ENCODE data around the gene GABARAP. TPM values are rescaled to one million over a fixed set of nuclear protein-coding genes. Genes with fewer than 3 reads are reported as not detected.

GABARAP gene
- total and polyA plus RNA-seq, 2 of the 13 experiments (the other 11 are each of a cell fraction or from before 2014, with no cell fraction given) = 161 to 310 TPM

DNA sequence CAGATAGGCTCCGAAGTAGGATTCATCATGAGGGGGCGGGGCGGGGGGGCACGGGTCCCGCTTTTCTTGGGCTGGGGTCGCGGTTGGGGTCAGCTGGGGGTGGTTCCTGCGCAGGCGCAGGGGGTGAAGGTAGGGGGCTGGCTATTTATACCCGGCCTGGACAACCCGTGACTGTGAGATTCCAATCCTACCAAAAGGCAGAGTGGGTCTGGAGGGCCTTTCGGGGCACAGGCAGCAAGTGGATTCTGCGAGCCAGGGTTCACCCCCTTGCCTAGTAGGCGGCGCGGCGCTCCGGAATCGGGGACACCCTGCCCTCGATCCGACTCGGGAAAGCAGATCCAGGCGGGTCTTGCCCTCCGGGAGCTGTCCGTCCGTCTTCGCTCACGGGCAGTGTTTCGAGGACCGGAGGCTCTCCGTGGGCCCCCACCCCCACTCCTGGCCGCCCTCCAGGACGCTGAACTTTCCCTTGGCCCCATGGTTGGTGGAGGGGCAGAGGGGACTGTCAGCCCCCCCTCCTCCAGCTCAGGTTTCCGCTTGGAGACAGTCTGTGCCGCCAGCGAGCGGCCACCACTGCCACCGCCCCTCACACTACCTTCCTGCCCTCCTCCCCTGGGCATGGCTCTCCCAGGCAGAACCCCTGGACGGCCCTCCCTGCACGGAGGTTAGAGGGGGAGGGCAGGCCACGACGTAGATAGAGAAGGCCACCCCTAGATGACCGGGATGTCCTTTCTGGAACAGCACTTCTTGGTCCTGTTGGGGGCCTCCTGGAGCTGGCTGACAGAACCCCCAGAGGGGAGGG, 39.9 kb upstream of the GABARAP start (continued):
- TF ChIP-seq, protein P1, sequence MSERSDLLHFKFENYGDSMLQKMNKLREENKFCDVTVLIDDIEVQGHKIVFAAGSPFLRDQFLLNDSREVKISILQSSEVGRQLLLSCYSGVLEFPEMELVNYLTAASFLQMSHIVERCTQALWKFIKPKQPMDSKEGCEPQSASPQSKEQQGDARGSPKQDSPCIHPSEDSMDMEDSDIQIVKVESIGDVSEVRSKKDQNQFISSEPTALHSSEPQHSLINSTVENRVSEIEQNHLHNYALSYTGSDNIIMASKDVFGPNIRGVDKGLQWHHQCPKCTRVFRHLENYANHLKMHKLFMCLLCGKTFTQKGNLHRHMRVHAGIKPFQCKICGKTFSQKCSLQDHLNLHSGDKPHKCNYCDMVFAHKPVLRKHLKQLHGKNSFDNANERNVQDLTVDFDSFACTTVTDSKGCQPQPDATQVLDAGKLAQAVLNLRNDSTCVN (CRISPR knock-in tag; IDR thresholded peaks at IDR 0.05; ENCODE audit: borderline replicate concordance) = 0 out of 2 replicates have a peak, but pooled peaks have one; percentile 28
- TF ChIP-seq ZNF768 (CRISPR knock-in tag; IDR thresholded peaks at IDR 0.05) (peak; percentile 36; the same call in 1 of the 2 replicates), SALL2 (CRISPR knock-in tag; IDR thresholded peaks at IDR 0.05) (0 out of 2 replicates have a peak, but pooled peaks have one; percentile 36), ZMAT3 (CRISPR knock-in tag; conservative IDR thresholded peaks at IDR 0.05) (0 out of 2 replicates have a peak, but pooled peaks have one; percentile 37), NR2F2 (IDR thresholded peaks at IDR 0.05; ENCODE audit: borderline replicate concordance, low read depth) (no peak), ZNF281 (CRISPR knock-in tag; IDR thresholded peaks at IDR 0.05; ENCODE audit: borderline replicate concordance) (peak; percentile 88), POLR2A (IDR thresholded peaks at IDR 0.05; ENCODE audit: insufficient read depth in 1 of 2, low read depth in 2 of 2, low read length in 2 of 2) (0 out of 4 replicates have a peak, but pooled peaks of 1 of the 2 experiments have one; percentile 2), JDP2 (CRISPR knock-in tag; IDR thresholded peaks at IDR 0.05; ENCODE audit: borderline replicate concordance) (no peak), PBX3 (CRISPR knock-in tag; IDR thresholded peaks at IDR 0.05; ENCODE audit: borderline replicate concordance) (no peak), FOXA3 (CRISPR knock-in tag; IDR thresholded peaks at IDR 0.05) (0 out of 2 replicates have a peak, but pooled peaks have one; percentile 6), ZNF350 (CRISPR knock-in tag; IDR thresholded peaks at IDR 0.05; ENCODE audit: borderline replicate concordance, low read depth) (no peak), MED13 (CRISPR knock-in tag; IDR thresholded peaks at IDR 0.05) (0 out of 2 replicates have a peak, but pooled peaks have one; percentile 26), ZNF557 (CRISPR knock-in tag; IDR thresholded peaks at IDR 0.05) (peak; percentile 68; the same call in 1 of the 2 replicates), ZSCAN22 (CRISPR knock-in tag; IDR thresholded peaks at IDR 0.05) (no peak), SNAPC2 (CRISPR knock-in tag; IDR thresholded peaks at IDR 0.05) (0 out of 2 replicates have a peak, but pooled peaks have one; percentile 55), ZBTB1 (CRISPR knock-in tag; IDR thresholded peaks at IDR 0.05; ENCODE audit: borderline replicate concordance) (no peak), PATZ1 (CRISPR knock-in tag; IDR thresholded peaks at IDR 0.05) (peak; percentile 89)
- TF ChIP-seq, protein P2, sequence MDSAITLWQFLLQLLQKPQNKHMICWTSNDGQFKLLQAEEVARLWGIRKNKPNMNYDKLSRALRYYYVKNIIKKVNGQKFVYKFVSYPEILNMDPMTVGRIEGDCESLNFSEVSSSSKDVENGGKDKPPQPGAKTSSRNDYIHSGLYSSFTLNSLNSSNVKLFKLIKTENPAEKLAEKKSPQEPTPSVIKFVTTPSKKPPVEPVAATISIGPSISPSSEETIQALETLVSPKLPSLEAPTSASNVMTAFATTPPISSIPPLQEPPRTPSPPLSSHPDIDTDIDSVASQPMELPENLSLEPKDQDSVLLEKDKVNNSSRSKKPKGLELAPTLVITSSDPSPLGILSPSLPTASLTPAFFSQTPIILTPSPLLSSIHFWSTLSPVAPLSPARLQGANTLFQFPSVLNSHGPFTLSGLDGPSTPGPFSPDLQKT (CRISPR knock-in tag; IDR thresholded peaks at IDR 0.05; ENCODE audit: borderline replicate concordance) = no peak
- TF ChIP-seq, protein P3, sequence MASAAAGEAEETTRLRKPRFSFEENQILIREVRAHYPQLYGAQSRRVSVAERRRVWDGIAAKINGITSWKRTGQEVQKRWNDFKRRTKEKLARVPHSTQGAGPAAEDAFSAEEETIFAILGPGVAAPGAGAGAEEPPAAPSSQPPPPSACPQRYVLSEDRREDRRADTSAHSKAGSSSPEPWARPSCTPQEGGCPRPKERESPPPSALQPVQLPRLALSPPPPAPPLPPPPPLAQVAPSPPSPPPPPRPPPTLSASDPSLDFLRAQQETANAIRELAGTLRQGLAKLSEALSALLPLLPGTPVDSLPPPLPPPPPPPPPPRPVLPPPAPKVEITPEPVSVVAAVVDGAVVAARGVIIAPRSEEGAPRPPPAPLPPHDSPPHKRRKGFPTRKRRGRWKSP (CRISPR knock-in tag; IDR thresholded peaks at IDR 0.05) = no peak
